Endothelial cell (in vitro differentiated cells): ENCODE results near the gene NCSTN. TPM values are rescaled to one million over a fixed set of nuclear protein-coding genes. Genes with fewer than 3 reads are reported as not detected.

Source experiments
- DNase-seq: peaks from one replicate; pipeline ENCODE4 v3.0.0; 2021; ENCODE audit warnings: low spot score
- H3K27ac Mint-ChIP-seq: one replicate; pipeline ENCODE4 v1.8.0; 2021; ENCODE audit warnings: mixed read lengths, inconsistent platforms; ENCODE audit not compliant: unreplicated experiment
- H3K27me3 Mint-ChIP-seq: one replicate; pipeline ENCODE4 v1.8.0; 2021; ENCODE audit warnings: mild to moderate bottlenecking, moderate library complexity, mixed read lengths, inconsistent platforms; ENCODE audit not compliant: unreplicated experiment
- H3K36me3 Mint-ChIP-seq: one replicate; pipeline ENCODE4 v1.8.0; 2021; ENCODE audit warnings: mild to moderate bottlenecking, low read depth, mixed read lengths, inconsistent platforms; ENCODE audit not compliant: unreplicated experiment
- H3K4me1 Mint-ChIP-seq: one replicate; pipeline ENCODE4 v1.8.0; 2021; ENCODE audit warnings: mild to moderate bottlenecking, mixed read lengths, inconsistent platforms; ENCODE audit not compliant: unreplicated experiment
- H3K4me3 Mint-ChIP-seq: one replicate; pipeline ENCODE4 v1.8.0; 2021; ENCODE audit warnings: mild to moderate bottlenecking, mixed read lengths, inconsistent platforms; ENCODE audit not compliant: unreplicated experiment
- H3K9me3 Mint-ChIP-seq: one replicate; pipeline ENCODE4 v1.8.0; 2021; ENCODE audit warnings: mixed read lengths, inconsistent platforms; ENCODE audit not compliant: unreplicated experiment
- CTCF ChIP-seq: fragments of 200-600 bp; sonication (generic); IDR thresholded peaks from one replicate; pipeline ENCODE4 v1.5.0; 2021; ENCODE audit warnings: antibody characterized with exemption; ENCODE audit not compliant: unreplicated experiment
- total RNA-seq: library from RNA; stranded (reverse); fragmentation: NEBNext Ultra II Directional; extraction: Animal tissue kit (Norgen Biotek cat#: 25700); gene quantifications from one replicate; pipeline ENCODE4 v1.2.1, GENCODE V29; 2021; ENCODE audit not compliant: unreplicated experiment

NCSTN gene
- total RNA-seq, 1 donor from 2014 or later = 115 TPM

GRCh38 chr1:160360227-160360695 lies 17.1 kb downstream of the NCSTN start:
- Mint-ChIP-seq H3K36me3 (peaks cover 57% of the 10 kb centered on the region), H3K27ac (no peak overlapping the region), H3K4me1 (peaks cover 39% of the 10 kb centered on the region), H3K9me3 (no peaks in the 10 kb centered on the region), H3K4me3 (no peak overlapping the region), H3K27me3 (peaks cover 4% of the 10 kb centered on the region)
- DNase-seq = no peak
- no peak for TF ChIP-seq CTCF

- Mint-ChIP-seq H3K4me1 (peaks cover 44% of the 10 kb centered on the region), H3K4me3 (no peak overlapping the region), H3K27me3 (peaks cover 4% of the 10 kb centered on the region), H3K9me3 (no peaks in the 10 kb centered on the region), H3K36me3 (peaks cover 48% of the 10 kb centered on the region), H3K27ac (no peak overlapping the region)
- TF ChIP-seq CTCF = no peak
- no peak for DNase-seq
Observed at GRCh38 chr1:160361199-160361598, 18.0 kb downstream of the NCSTN start.

GRCh38 chr1:160361814-160362167 lies 18.6 kb downstream of the NCSTN start:
- Mint-ChIP-seq H3K27me3 (peaks cover 4% of the 10 kb centered on the region), H3K4me1 (peaks cover 44% of the 10 kb centered on the region), H3K27ac (peak overlapping the region; percentile 88), H3K36me3 (peaks cover 42% of the 10 kb centered on the region), H3K9me3 (no peaks in the 10 kb centered on the region), H3K4me3 (no peak overlapping the region)
- no peak for DNase-seq
- TF ChIP-seq CTCF = no peak

GRCh38 chr1:160362168-160362957 lies 19.2 kb downstream of the NCSTN start:
- no peaks in the 10 kb centered on the region for H3K9me3 Mint-ChIP-seq
- peaks cover 4% of the 10 kb centered on the region for H3K27me3 Mint-ChIP-seq
- no peak for DNase-seq
- H3K4me3 Mint-ChIP-seq = peak overlapping the region; percentile 60
- TF ChIP-seq CTCF = no peak
- H3K27ac Mint-ChIP-seq = peak overlapping the region; percentile 88
- peaks cover 44% of the 10 kb centered on the region for H3K4me1 Mint-ChIP-seq
- peaks cover 38% of the 10 kb centered on the region for H3K36me3 Mint-ChIP-seq

- no peak for TF ChIP-seq CTCF
- Mint-ChIP-seq H3K36me3 (peaks cover 38% of the 10 kb centered on the region), H3K4me3 (no peak overlapping the region), H3K9me3 (no peaks in the 10 kb centered on the region), H3K4me1 (peaks cover 43% of the 10 kb centered on the region), H3K27me3 (peaks cover 7% of the 10 kb centered on the region), H3K27ac (no peak overlapping the region)
- no peak for DNase-seq
Observed at GRCh38 chr1:160363010-160363409, 19.8 kb downstream of the NCSTN start.
